Activated naive CD8-positive, alpha-beta T cell (primary cell): ENCODE data around the gene NRF1.
"Not testable (repeated sequence)": the region's sequence is repeated elsewhere in the genome, so short reads cannot be mapped to it uniquely, and the experiment has no call there.

Experiments used
- H3K27ac Mint-ChIP-seq: one replicate; pipeline ENCODE4 v1.8.0; 2021; ENCODE audit warnings: mixed read lengths
- H3K27me3 Mint-ChIP-seq: one replicate; pipeline ENCODE4 v1.8.0; 2021; ENCODE audit warnings: mixed read lengths
- H3K36me3 Mint-ChIP-seq: one replicate; pipeline ENCODE4 v1.8.0; 2021; ENCODE audit warnings: mixed read lengths
- H3K4me1 Mint-ChIP-seq: one replicate; pipeline ENCODE4 v1.8.0; 2021; ENCODE audit warnings: low read depth, mixed read lengths
- H3K4me3 Mint-ChIP-seq: one replicate; pipeline ENCODE4 v1.8.0; 2021; ENCODE audit warnings: mild to moderate bottlenecking, mixed read lengths
- H3K9me3 Mint-ChIP-seq: one replicate; pipeline ENCODE4 v1.8.0; 2021; ENCODE audit warnings: low read depth, mixed read lengths

NRF1 gene

DNA sequence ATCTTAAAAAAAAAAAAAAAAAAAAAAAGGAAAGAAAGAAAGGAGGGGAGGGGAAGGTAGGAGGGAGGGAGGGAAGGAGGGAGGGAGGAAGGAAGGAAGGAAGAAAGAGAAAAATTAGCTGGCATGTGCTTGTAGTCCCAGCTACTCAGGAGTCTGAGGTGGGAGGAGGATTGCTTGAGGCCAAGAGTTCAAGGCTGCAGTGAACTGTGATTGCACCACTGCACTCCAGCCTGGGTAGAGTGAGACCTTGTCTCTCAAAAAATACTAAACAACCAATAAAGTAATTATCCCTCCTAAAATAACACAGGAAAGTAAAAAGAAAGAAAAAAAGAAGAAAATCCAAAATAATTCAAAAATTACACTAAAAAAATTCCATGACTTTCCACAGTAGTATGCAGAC lies 13.8 kb upstream of the NRF1 start:
- no peaks in the 10 kb centered on the region for H3K27me3 Mint-ChIP-seq
- no peaks in the 10 kb centered on the region for H3K9me3 Mint-ChIP-seq
- H3K36me3 Mint-ChIP-seq = no peaks in the 10 kb centered on the region
- H3K4me3 Mint-ChIP-seq = no peak overlapping the region
- H3K4me1 Mint-ChIP-seq = no peaks in the 10 kb centered on the region
- H3K27ac Mint-ChIP-seq = no peak overlapping the region

GRCh38 chr7:129599174-129599573 lies 12.3 kb upstream of the NRF1 start:
- no peaks in the 10 kb centered on the region for H3K36me3 Mint-ChIP-seq
- no peaks in the 10 kb centered on the region for H3K27me3 Mint-ChIP-seq
- H3K4me1 Mint-ChIP-seq = peaks cover 3% of the 10 kb centered on the region
- no peak overlapping the region for H3K27ac Mint-ChIP-seq
- H3K9me3 Mint-ChIP-seq = no peaks in the 10 kb centered on the region
- H3K4me3 Mint-ChIP-seq = no peak overlapping the region

- H3K27me3 Mint-ChIP-seq, H3K9me3 Mint-ChIP-seq, H3K4me3 Mint-ChIP-seq, H3K27ac Mint-ChIP-seq, H3K36me3 Mint-ChIP-seq: not testable (repeated sequence)
- H3K4me1 Mint-ChIP-seq = peaks cover 20% of the 10 kb centered on the region
Observed at GRCh38 chr7:129603594-129603993, 7.9 kb upstream of the NRF1 start.

DNA sequence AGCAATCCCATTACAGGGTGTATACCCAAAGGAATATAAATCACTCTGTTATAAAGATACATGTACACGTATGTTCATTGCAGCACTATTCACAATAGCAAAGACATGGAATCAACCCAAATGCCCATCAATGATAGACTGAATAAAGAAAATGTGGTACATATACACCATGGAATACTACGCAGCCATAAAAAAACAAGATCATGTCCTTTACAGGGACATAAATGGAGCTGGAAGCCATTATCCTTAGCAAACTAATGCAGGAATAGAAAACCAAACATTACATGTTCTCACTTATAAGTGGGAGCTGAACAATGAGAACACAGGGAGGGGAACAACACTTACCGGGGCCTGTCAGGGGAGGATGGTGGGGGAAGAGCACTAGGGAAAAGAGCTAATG lies 7.5 kb upstream of the NRF1 start:
- not testable (repeated sequence) for H3K4me3 Mint-ChIP-seq, H3K9me3 Mint-ChIP-seq, H3K36me3 Mint-ChIP-seq, H3K27me3 Mint-ChIP-seq
- Mint-ChIP-seq H3K4me1 (peaks cover 22% of the 10 kb centered on the region), H3K27ac (peak overlapping the region; percentile 16)

GRCh38 chr7:129604713-129605437 lies 6.6 kb upstream of the NRF1 start:
- Mint-ChIP-seq H3K27me3 (no peaks in the 10 kb centered on the region), H3K4me3 (no peak overlapping the region), H3K4me1 (peaks cover 31% of the 10 kb centered on the region), H3K9me3 (no peaks in the 10 kb centered on the region), H3K27ac (peak overlapping the region; percentile 0), H3K36me3 (peaks cover 11% of the 10 kb centered on the region)

GRCh38 chr7:129605960-129606614 lies 5.4 kb upstream of the NRF1 start:
- H3K4me1 Mint-ChIP-seq = peaks cover 34% of the 10 kb centered on the region
- no peaks in the 10 kb centered on the region for H3K27me3 Mint-ChIP-seq
- H3K4me3 Mint-ChIP-seq = no peak overlapping the region
- H3K36me3 Mint-ChIP-seq = peaks cover 12% of the 10 kb centered on the region
- H3K27ac Mint-ChIP-seq = peak overlapping the region; percentile 34
- H3K9me3 Mint-ChIP-seq = no peaks in the 10 kb centered on the region

GRCh38 chr7:129606803-129607202 lies 4.7 kb upstream of the NRF1 start:
- H3K4me1 Mint-ChIP-seq = peaks cover 34% of the 10 kb centered on the region
- no peak overlapping the region for H3K4me3 Mint-ChIP-seq
- H3K9me3 Mint-ChIP-seq = no peaks in the 10 kb centered on the region
- H3K27ac Mint-ChIP-seq = peak overlapping the region; percentile 86
- no peaks in the 10 kb centered on the region for H3K27me3 Mint-ChIP-seq
- peaks cover 12% of the 10 kb centered on the region for H3K36me3 Mint-ChIP-seq

DNA sequence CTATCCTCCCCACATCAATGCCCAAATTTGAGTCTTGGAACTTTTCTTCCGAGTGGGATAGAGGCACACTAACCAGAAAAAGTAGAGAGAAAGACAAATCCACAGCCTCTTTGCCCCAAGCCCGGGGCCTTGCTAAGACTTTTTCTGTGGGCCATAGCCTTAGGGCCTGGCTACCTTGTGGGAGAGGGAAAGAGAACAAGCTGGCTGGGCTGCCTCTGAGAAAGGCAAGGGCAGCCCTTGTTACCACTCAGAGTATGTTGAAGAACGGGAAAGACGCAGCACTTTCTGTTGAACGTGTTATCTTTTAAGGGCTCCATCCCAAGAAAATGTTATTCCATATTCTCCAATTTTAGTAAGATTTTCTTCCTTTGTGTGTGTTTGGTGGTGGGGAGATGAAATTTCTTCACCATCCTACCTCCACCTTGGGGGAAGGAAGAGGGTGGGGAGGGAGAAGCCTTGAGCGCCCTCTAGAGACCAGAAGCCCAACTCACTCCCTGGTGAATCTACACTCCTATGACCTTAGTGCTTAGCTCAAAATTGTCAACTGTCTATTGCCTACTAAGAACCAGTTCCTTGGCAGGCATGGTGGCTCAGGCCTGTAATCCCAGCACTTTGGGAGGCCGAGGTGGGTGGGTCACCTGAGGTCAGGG lies 3.9 kb upstream of the NRF1 start:
- Mint-ChIP-seq H3K9me3 (no peaks in the 10 kb centered on the region), H3K4me3 (no peak overlapping the region), H3K27me3 (no peaks in the 10 kb centered on the region), H3K27ac (peak overlapping the region; percentile 86), H3K36me3 (peaks cover 12% of the 10 kb centered on the region), H3K4me1 (peaks cover 34% of the 10 kb centered on the region)

DNA sequence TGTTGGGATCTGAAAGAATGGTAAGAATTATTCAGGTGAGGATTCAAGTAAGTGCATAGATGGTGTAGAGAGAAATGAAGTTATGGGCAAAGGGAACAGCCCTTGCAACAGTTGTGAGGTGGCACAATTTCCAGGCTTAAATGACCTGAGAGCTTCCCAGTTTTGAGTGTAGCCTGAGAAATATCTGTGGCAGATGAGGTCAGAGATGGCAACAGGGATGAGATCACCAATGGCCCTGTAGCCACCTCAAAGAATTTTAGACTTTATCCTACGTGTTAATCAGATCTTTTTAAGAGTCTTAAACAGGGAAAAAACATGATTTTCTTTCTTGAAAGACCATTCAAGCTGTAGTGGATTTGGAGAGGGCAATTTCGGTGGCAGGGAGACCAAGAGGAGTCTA lies 1.9 kb upstream of the NRF1 start:
- Mint-ChIP-seq H3K4me3 (peak overlapping the region; percentile 99), H3K27ac (peak overlapping the region; percentile 12), H3K9me3 (no peaks in the 10 kb centered on the region), H3K27me3 (no peaks in the 10 kb centered on the region), H3K36me3 (peaks cover 12% of the 10 kb centered on the region), H3K4me1 (peaks cover 47% of the 10 kb centered on the region)

DNA sequence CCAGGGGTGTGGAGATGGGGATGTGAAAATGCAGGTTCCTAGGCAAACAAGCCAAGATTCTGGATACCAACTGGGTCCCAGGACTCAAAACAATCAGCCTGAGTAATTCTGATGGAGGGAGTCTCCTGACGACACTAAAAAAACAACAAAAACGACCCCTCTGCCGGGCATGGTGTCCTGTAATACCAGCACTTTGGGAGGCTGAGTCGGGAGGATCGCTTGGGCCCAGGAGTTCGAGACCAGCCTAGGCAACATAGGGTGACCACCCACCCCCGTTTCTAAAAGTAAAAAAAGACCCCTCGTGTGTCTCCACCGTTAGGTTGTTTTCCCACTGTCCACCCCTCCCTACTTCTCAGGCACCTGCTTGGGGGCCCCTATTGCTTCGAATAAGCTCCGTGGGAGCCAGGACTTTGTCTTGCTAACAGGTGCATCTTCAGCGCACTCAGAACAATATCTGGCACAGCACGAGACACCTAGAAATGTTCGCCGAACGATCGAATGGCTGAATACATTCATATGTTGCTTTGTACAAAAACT lies 743 bp upstream of the NRF1 start:
- peaks cover 55% of the 10 kb centered on the region for H3K4me1 Mint-ChIP-seq
- H3K9me3 Mint-ChIP-seq = no peaks in the 10 kb centered on the region
- peaks cover 12% of the 10 kb centered on the region for H3K36me3 Mint-ChIP-seq
- peak overlapping the region; percentile 99 for H3K27ac Mint-ChIP-seq
- no peaks in the 10 kb centered on the region for H3K27me3 Mint-ChIP-seq
- peak overlapping the region; percentile 99 for H3K4me3 Mint-ChIP-seq

DNA sequence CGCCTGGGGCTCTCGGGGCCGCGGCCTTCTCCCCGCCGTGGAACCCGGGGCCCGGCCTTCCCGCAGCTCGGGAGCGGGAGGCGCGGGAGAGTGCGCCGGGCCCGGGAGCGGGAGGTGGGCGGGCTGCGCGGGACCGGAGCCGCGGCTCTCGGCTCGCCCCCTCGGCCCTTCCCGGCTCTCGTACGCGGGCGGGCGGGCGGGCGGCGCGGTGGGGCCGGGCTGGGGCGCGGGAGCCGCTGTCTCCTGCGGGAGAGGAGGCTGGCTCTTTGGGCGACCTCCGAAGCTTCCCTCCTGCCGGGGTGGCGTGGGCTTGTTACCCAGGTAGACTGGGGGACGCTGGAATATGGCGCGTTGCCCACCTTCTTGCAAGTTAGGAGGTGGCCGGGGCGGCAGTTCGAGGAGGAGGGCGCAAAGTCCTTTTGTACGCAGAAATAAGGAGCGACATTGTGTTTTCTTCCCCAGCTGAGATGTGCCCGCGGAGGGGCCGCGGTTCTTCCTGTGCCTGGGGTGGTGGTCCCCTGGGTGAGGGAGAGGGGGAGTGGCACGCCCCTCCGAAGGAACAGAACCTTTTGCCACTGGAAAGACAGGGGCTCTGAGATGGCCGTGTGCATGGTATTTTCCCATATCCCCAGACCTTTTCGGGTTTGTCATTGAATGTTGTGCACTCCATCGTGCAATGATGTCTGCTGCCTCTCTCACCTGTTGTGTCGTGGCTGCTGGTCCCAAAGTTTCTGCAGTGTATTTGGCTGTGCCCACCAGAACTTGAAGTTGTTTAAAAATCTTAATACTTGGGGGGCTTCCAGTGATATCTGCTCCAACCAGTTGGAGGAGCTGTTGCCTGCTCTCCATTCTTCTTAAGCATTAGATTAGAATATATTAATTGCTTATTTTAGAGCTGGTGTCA lies 844 bp downstream of the NRF1 start:
- Mint-ChIP-seq H3K4me1 (peaks cover 58% of the 10 kb centered on the region), H3K27ac (peak overlapping the region; percentile 95), H3K9me3 (no peaks in the 10 kb centered on the region), H3K4me3 (peak overlapping the region; percentile 95), H3K27me3 (no peaks in the 10 kb centered on the region), H3K36me3 (peaks cover 6% of the 10 kb centered on the region)

- H3K4me1 Mint-ChIP-seq = peaks cover 62% of the 10 kb centered on the region
- H3K36me3 Mint-ChIP-seq = peaks cover 6% of the 10 kb centered on the region
- H3K4me3 Mint-ChIP-seq = peak overlapping the region; percentile 95
- no peaks in the 10 kb centered on the region for H3K9me3 Mint-ChIP-seq
- peak overlapping the region; percentile 95 for H3K27ac Mint-ChIP-seq
- H3K27me3 Mint-ChIP-seq = no peaks in the 10 kb centered on the region
Observed at GRCh38 chr7:129613016-129613337, 1.5 kb downstream of the NRF1 start.

DNA sequence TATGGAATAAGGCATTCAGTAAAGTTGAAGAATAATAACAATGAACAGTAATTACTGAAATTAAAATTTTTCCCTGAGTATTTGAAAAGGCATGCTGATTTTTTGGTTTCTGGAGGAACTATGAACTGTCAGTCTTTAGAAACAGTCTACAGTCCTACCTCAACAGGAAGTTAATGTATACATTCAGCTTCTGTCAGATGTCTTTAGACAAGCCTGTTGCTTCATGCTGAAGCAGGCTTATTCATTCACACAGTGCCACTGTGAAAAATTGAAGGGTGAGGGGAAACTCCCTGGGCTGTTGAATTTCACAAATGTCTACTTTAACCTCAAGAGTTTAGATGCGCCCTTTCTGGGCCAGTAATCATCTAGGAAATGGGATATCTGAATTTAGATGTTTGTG lies 3.5 kb downstream of the NRF1 start:
- H3K4me3 Mint-ChIP-seq = peak overlapping the region; percentile 46
- H3K27me3 Mint-ChIP-seq = no peaks in the 10 kb centered on the region
- no peaks in the 10 kb centered on the region for H3K9me3 Mint-ChIP-seq
- H3K36me3 Mint-ChIP-seq = peaks cover 3% of the 10 kb centered on the region
- H3K4me1 Mint-ChIP-seq = peaks cover 68% of the 10 kb centered on the region
- peak overlapping the region; percentile 79 for H3K27ac Mint-ChIP-seq

GRCh38 chr7:129616530-129616929 lies 5.0 kb downstream of the NRF1 start:
- H3K27me3 Mint-ChIP-seq = no peaks in the 10 kb centered on the region
- H3K4me1 Mint-ChIP-seq = peaks cover 76% of the 10 kb centered on the region
- peaks cover 5% of the 10 kb centered on the region for H3K36me3 Mint-ChIP-seq
- peak overlapping the region; percentile 1 for H3K27ac Mint-ChIP-seq
- no peak overlapping the region for H3K4me3 Mint-ChIP-seq
- H3K9me3 Mint-ChIP-seq = no peaks in the 10 kb centered on the region
